Measurements from ENCODE around the gene LAMA1. TPM values are rescaled to one million over a fixed set of nuclear protein-coding genes. Genes with fewer than 3 reads are reported as not detected.

Gene LAMA1
- total and polyA plus RNA-seq, 2 of the 4 experiments (the other 2 are of a cell fraction) = 10.9 to 15.5 TPM

DNA sequence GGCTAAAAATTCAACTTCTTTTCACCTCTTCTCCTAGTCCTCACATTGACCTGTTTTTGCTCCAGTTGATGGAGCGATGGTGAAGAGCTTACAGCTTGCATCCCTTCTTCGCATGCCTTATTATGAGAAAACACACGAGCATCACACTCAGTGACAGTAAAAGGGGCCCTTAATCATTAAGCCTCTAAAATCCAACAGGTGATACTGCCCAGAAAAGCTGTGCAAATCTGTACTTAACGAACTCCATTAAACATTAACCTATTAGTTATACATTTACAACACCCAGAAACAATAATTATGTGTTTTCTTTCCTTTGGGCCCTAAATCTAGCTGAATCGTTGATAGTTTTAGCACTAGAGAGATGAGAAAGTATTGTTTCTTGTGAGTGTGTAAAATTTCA lies 54.8 kb downstream of the LAMA1 start:
- Histone ChIP-seq H4K20me1 (ENCODE audit: insufficient read depth, low read length) (no peaks in the 10 kb centered on the region), H3K79me1 (ENCODE audit: low read depth in 1 of 2, low read length in 2 of 2) (no peaks in the 10 kb centered on the region), H3K4me2 (ENCODE audit: low read depth, low read length) (no peak overlapping the region), H3K4ac (ENCODE audit: low read depth, low read length) (no peak overlapping the region), H3K4me3 (ENCODE audit: insufficient read depth, low read depth, low read length) (no peak overlapping the region), H3K14ac (replicated peaks; ENCODE audit: low read depth, low read length) (no peak overlapping the region), H2BK20ac (ENCODE audit: low read depth, low read length) (no peak overlapping the region), H4K5ac (ENCODE audit: low read depth, low read length) (no peak overlapping the region), H2BK15ac (ENCODE audit: low read depth, low read length) (no peak overlapping the region), H2BK120ac (ENCODE audit: low read depth, low read length) (no peak overlapping the region), H3K4me1 (ENCODE audit: control insufficient read depth, insufficient read depth, low read length) (peaks cover 4% of the 10 kb centered on the region; the same call in 1 of the 2 replicates), H3K9me3 (ENCODE audit: control insufficient read depth, insufficient read depth, low read length) (no peaks in the 10 kb centered on the region), H2BK5ac (ENCODE audit: low read depth, low read length, poor library complexity, severe bottlenecking) (no peak overlapping the region), H2AK9ac (replicated peaks; ENCODE audit: low read depth, low read length, poor library complexity) (no peak overlapping the region), H3K56ac (ENCODE audit: extremely low read depth, insufficient read depth, low read length) (no peak overlapping the region), H3K18ac (ENCODE audit: low read depth, low read length) (no peak overlapping the region), H2AK5ac (ENCODE audit: low read depth, low read length) (no peak overlapping the region), H3K9me1 (ENCODE audit: insufficient read depth, low read length) (no peaks in the 10 kb centered on the region), H3K27ac (ENCODE audit: insufficient read depth, low read length) (no peak overlapping the region), H3K27me3 (ENCODE audit: control insufficient read depth, insufficient read depth, low read length) (no peaks in the 10 kb centered on the region), H3K23ac (ENCODE audit: low read depth, low read length) (no peak overlapping the region), H4K8ac (ENCODE audit: low read depth in 2 of 2, low read length in 2 of 2) (no peak overlapping the region), H4K91ac (ENCODE audit: insufficient read depth, low read depth, low read length) (no peak overlapping the region), H3K36me3 (ENCODE audit: control insufficient read depth, insufficient read depth, low read length) (no peaks in the 10 kb centered on the region), H2AFZ (replicated peaks; ENCODE audit: low read length, poor library complexity) (no peak overlapping the region), H3K9ac (ENCODE audit: low read depth, low read length) (no peak overlapping the region)
- intact Hi-C loops (cut with micrococcal nuclease) = no loop called here
- no CpG with 5 or more reads among the region's 5 CpGs for WGBS, 2 experiments (ENCODE audit: extremely low coverage in 2 of 2, insufficient read length in 1 of 2)
- TF ChIP-seq POLR2A (IDR thresholded peaks at IDR 0.05; ENCODE audit: low read depth, low read length) (no peak), MXI1 (IDR thresholded peaks at IDR 0.05; ENCODE audit: borderline replicate concordance, low read depth, low read length) (no peak), MAFK (IDR thresholded peaks at IDR 0.05; ENCODE audit: low read depth, low read length) (no peak), CHD1 (IDR thresholded peaks at IDR 0.05; ENCODE audit: low read depth, low read length) (no peak), SMC3 (IDR thresholded peaks at IDR 0.05; ENCODE audit: low read depth, low read length) (no peak), CEBPB (IDR thresholded peaks at IDR 0.05; ENCODE audit: low read depth, low read length) (no peak), USF2 (IDR thresholded peaks at IDR 0.05; ENCODE audit: low read depth, low read length) (no peak), MAZ (IDR thresholded peaks at IDR 0.05; ENCODE audit: borderline replicate concordance, low read depth, low read length) (no peak)
- in situ Hi-C loops (cut with MboI; ENCODE audit: low sequenced_read_pairs) = no loop called here
- no peak for DNase-seq
- BruUV-seq (replicated peaks) = no TSS peak
- dilution Hi-C loops (cut with HindIII; ENCODE audit: low sequenced_read_pairs, unreplicated experiment) = no loop called here
- CTCF ChIA-PET = interaction anchor here (1.1 kb wide), 1 partner anchor 112 kb away, joined by 3 read pairs; no protein-coding TSS in a partner anchor
- POLR2A ChIA-PET (ENCODE audit: unreplicated experiment) = no interaction called here
- no peak for ATAC-seq (ENCODE audit: low read depth)
